Measurements from ENCODE around the gene RIOK3.

RIOK3 gene

GRCh38 chr18:23462876-23463275, 9.8 kb downstream of the RIOK3 start:
- no peak overlapping the region for H3K27ac ChIP-seq
- TF ChIP-seq CTCF (conservative IDR thresholded peaks at IDR 0.05) (no peak), ZFX (IDR thresholded peaks at IDR 0.05) (no peak)

- H3K27ac ChIP-seq = no peak overlapping the region
- TF ChIP-seq CTCF (conservative IDR thresholded peaks at IDR 0.05) (no peak), ZFX (IDR thresholded peaks at IDR 0.05) (no peak)
These were observed 15.8 kb downstream of the RIOK3 start for GRCh38 chr18:23468753-23469459.

GRCh38 chr18:23470620-23471387, 17.7 kb downstream of the RIOK3 start:
- TF ChIP-seq ZFX (IDR thresholded peaks at IDR 0.05) = no peak
- no peak for TF ChIP-seq CTCF (conservative IDR thresholded peaks at IDR 0.05)
- no peak overlapping the region for H3K27ac ChIP-seq

- TF ChIP-seq ZFX (IDR thresholded peaks at IDR 0.05) = no peak
- TF ChIP-seq CTCF (conservative IDR thresholded peaks at IDR 0.05) = no peak
- H3K27ac ChIP-seq = no peak overlapping the region
These were observed 18.4 kb downstream of the RIOK3 start for GRCh38 chr18:23471486-23471885.

GRCh38 chr18:23479829-23480505, 26.9 kb downstream of the RIOK3 start:
- no peak for TF ChIP-seq CTCF (conservative IDR thresholded peaks at IDR 0.05)
- no peak for TF ChIP-seq ZFX (IDR thresholded peaks at IDR 0.05)
- no peak overlapping the region for H3K27ac ChIP-seq

- TF ChIP-seq CTCF (conservative IDR thresholded peaks at IDR 0.05) (no peak), ZFX (IDR thresholded peaks at IDR 0.05) (no peak)
- H3K27ac ChIP-seq = no peak overlapping the region
These were observed 31.6 kb downstream of the RIOK3 start for GRCh38 chr18:23484561-23485182.
